ENCODE data around the gene APOE.

APOE gene

DNA sequence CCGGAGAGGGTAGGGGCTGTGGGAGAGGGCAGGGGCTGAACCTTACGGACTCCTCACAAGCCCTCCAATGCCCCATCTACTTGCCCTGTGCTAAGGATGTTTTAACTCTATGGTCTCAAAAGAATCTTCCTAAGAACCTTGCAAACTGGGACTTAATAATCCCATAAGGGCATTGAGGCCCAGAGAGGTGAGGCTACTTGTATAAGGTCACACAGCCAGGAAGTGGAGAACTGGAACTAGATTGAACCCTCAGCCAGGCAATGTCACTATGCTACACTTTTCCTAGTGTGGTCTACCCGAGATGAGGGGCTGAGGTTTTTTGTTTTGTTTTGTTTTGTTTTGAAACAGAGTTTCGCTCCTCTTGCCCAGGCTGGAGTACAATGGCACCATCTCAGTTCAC, 25.9 kb downstream of the APOE start:
- no peak for FAIRE-seq
- TF ChIP-seq, protein P1, sequence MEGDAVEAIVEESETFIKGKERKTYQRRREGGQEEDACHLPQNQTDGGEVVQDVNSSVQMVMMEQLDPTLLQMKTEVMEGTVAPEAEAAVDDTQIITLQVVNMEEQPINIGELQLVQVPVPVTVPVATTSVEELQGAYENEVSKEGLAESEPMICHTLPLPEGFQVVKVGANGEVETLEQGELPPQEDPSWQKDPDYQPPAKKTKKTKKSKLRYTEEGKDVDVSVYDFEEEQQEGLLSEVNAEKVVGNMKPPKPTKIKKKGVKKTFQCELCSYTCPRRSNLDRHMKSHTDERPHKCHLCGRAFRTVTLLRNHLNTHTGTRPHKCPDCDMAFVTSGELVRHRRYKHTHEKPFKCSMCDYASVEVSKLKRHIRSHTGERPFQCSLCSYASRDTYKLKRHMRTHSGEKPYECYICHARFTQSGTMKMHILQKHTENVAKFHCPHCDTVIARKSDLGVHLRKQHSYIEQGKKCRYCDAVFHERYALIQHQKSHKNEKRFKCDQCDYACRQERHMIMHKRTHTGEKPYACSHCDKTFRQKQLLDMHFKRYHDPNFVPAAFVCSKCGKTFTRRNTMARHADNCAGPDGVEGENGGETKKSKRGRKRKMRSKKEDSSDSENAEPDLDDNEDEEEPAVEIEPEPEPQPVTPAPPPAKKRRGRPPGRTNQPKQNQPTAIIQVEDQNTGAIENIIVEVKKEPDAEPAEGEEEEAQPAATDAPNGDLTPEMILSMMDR (IDR thresholded peaks at IDR 0.05; ENCODE audit: insufficient read depth, missing control alignments): no peak
- DNase-seq (ENCODE audit: insufficient read length, low spot score): no peak

GRCh38 chr19:44939668-44940067, 34.1 kb downstream of the APOE start:
- DNase-seq (ENCODE audit: insufficient read length, low spot score) (no peak), FAIRE-seq (no peak)
- TF ChIP-seq, protein P1 (IDR thresholded peaks at IDR 0.05; ENCODE audit: insufficient read depth, missing control alignments): no peak

DNA sequence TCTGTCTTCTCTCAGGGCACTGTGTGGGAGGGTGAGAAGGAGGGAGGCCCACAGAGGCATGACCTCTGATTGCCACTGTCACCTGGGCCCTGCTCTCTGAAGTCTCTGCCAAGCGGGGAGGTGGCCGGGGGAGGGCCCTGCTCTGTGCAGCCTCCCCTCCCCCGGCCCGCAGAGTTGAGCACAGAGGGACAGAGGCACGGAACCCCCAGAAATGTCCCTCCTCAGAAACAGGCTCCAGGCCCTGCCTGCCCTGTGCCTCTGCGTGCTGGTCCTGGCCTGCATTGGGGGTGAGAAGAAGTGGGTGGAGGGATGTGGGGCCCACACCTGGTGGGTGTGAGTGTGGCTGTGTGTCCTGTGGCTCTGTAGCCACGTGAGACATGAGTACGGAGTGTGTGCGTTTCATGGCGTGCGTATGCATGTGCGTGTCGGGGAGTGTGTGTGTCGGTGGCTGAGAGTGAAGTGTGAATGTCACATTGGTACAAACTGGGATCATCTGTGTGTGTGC, 36.5 kb downstream of the APOE start, which contains the start of gene APOC4:
APOC4 (plus strand) TSS at position 171 of the 505 bp plus-strand sequence; CDS start at position 212, 41 bp downstream.
- FAIRE-seq: no peak
- TF ChIP-seq, protein P1 (IDR thresholded peaks at IDR 0.05; ENCODE audit: insufficient read depth, missing control alignments): no peak
- no peak for DNase-seq (ENCODE audit: insufficient read length, low spot score)

DNA sequence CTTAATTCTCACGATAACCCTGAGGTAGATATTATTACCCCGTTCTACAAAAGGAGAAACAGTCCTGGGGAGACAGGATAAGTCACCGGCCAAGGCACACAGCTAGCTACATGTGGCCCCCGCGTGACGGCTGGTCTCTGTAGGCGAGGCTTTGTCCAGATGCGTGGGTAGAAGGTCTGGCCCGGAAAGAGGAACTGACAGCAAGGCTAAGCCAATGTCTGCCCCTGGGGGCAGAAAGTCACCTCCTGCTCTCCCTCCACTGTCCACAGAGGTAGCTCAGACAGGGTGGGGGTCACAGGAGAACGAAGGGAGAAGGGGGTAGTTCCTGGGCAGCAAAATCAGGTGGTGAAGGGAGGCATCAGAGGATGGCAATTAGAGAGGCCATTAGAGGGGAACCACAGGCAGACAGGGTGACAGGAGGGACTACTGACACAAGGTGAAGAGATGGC, 38.2 kb downstream of the APOE start:
- TF ChIP-seq, protein P1 (IDR thresholded peaks at IDR 0.05; ENCODE audit: insufficient read depth, missing control alignments): no peak
- no peak for FAIRE-seq
- no peak for DNase-seq (ENCODE audit: insufficient read length, low spot score)

- TF ChIP-seq, protein P1 (IDR thresholded peaks at IDR 0.05; ENCODE audit: insufficient read depth, missing control alignments): no peak
- no peak for FAIRE-seq
- no peak for DNase-seq (ENCODE audit: insufficient read length, low spot score)
These were observed 41.5 kb downstream of the APOE start for GRCh38 chr19:44947041-44947581.

- no peak for FAIRE-seq
- DNase-seq (ENCODE audit: insufficient read length, low spot score): no peak
- TF ChIP-seq, protein P1 (IDR thresholded peaks at IDR 0.05; ENCODE audit: insufficient read depth, missing control alignments): no peak
These were observed 42.6 kb downstream of the APOE start for GRCh38 chr19:44948237-44948636.

DNA sequence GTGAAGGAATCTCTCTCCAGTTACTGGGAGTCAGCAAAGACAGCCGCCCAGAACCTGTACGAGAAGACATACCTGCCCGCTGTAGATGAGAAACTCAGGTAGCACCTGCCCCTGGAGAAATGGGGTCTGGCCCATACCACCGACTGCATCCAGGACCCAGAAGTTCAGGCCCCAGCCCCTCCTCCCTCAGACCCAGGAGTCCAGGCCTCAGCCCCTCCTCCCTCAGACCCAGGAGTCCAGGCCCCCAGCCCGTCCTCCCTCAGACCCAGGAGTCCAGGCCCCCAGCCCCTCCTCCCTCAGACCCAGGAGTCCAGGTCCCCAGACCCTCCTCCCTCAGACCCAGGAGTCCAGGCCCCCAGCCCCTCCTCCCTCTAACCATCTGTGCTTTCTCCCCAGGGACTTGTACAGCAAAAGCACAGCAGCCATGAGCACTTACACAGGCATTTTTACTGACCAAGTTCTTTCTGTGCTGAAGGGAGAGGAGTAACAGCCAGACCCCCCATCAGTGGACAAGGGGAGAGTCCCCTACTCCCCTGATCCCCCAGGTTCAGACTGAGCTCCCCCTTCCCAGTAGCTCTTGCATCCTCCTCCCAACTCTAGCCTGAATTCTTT, 43.3 kb downstream of the APOE start:
- no peak for FAIRE-seq
- no peak for DNase-seq (ENCODE audit: insufficient read length, low spot score)
- TF ChIP-seq, protein P1 (IDR thresholded peaks at IDR 0.05; ENCODE audit: insufficient read depth, missing control alignments): no peak
